Measurements from ENCODE around the gene MEI4.
"Not testable (repeated sequence)": the region's sequence is repeated elsewhere in the genome, so short reads cannot be mapped to it uniquely, and the experiment has no call there.

MEI4 gene

GRCh38 chr6:77822265-77822664 is 169.4 kb downstream of the MEI4 start:
- no peak for DNase-seq

GRCh38 chr6:77825204-77825603 is 172.4 kb downstream of the MEI4 start:
- no peak for DNase-seq

GRCh38 chr6:77829736-77830135 is 176.9 kb downstream of the MEI4 start:
- DNase-seq, result no peak

GRCh38 chr6:77833749-77834148 is 180.9 kb downstream of the MEI4 start:
- not testable (repeated sequence) for DNase-seq

GRCh38 chr6:77834591-77834996 is 181.8 kb downstream of the MEI4 start:
- no peak for DNase-seq

GRCh38 chr6:77837034-77837784 is 184.4 kb downstream of the MEI4 start:
- no peak for DNase-seq

- no peak for DNase-seq
Measured at GRCh38 chr6:77839292-77839691, 186.5 kb downstream of the MEI4 start.

- no peak for DNase-seq
Measured at GRCh38 chr6:77844822-77845221, 192.0 kb downstream of the MEI4 start.

GRCh38 chr6:77853401-77853800 is 200.6 kb downstream of the MEI4 start:
- no peak for DNase-seq

- no peak for DNase-seq
Measured at GRCh38 chr6:77856391-77856790, 203.6 kb downstream of the MEI4 start.

- no peak for DNase-seq
Measured at GRCh38 chr6:77857421-77857820, 204.6 kb downstream of the MEI4 start.

- DNase-seq, result no peak
Measured at GRCh38 chr6:77876300-77876699, 223.5 kb downstream of the MEI4 start.

- no peak for DNase-seq
Measured at GRCh38 chr6:77879527-77879926, 226.7 kb downstream of the MEI4 start.

GRCh38 chr6:77880501-77880900 is 227.7 kb downstream of the MEI4 start:
- no peak for DNase-seq

- no peak for DNase-seq
Measured at GRCh38 chr6:77883851-77884250, 231.0 kb downstream of the MEI4 start.

GRCh38 chr6:77893391-77893790 is 240.6 kb downstream of the MEI4 start:
- no peak for DNase-seq

- DNase-seq, result no peak
Measured at GRCh38 chr6:77906070-77906469, 253.2 kb downstream of the MEI4 start.

GRCh38 chr6:77910826-77911225 is 258.0 kb downstream of the MEI4 start:
- DNase-seq, result no peak

GRCh38 chr6:77926198-77926751 is 273.4 kb downstream of the MEI4 start:
- DNase-seq, result no peak

- DNase-seq, result no peak
Measured at GRCh38 chr6:77930382-77930781, 277.5 kb downstream of the MEI4 start.

- no peak for DNase-seq
Measured at GRCh38 chr6:77930952-77931351, 278.1 kb downstream of the MEI4 start.

- no peak for DNase-seq
Measured at GRCh38 chr6:77962070-77962469, 309.2 kb downstream of the MEI4 start.

GRCh38 chr6:77965449-77965848 is 312.6 kb downstream of the MEI4 start:
- no peak for DNase-seq

GRCh38 chr6:77972334-77972733 is 319.5 kb downstream of the MEI4 start:
- no peak for DNase-seq
